Endometrium (tissue), 2 donors: ENCODE measurements around the gene KBTBD13.
"Not testable (repeated sequence)": the region's sequence is repeated elsewhere in the genome, so short reads cannot be mapped to it uniquely, and the experiment has no call there.

Source experiments
- FAIRE-seq: peaks from 2 replicates; lab custom pipeline; 2012; peaks lifted over from hg19 to GRCh38; lab: Jason Lieb, UNC
- donor health status: control.
- donor health status: control.

KBTBD13 gene

GRCh38 chr15:65069779-65070546 is 6.6 kb upstream of the KBTBD13 start:
- no peak for FAIRE-seq

GRCh38 chr15:65071381-65071811 is 5.2 kb upstream of the KBTBD13 start:
- no peak for FAIRE-seq

GRCh38 chr15:65072027-65072426 is 4.5 kb upstream of the KBTBD13 start:
- FAIRE-seq, result no peak

- no peak for FAIRE-seq
Measured at GRCh38 chr15:65072617-65073016, 3.9 kb upstream of the KBTBD13 start.

GRCh38 chr15:65074946-65075345 is 1.6 kb upstream of the KBTBD13 start:
- not testable (repeated sequence) for FAIRE-seq

DNA sequence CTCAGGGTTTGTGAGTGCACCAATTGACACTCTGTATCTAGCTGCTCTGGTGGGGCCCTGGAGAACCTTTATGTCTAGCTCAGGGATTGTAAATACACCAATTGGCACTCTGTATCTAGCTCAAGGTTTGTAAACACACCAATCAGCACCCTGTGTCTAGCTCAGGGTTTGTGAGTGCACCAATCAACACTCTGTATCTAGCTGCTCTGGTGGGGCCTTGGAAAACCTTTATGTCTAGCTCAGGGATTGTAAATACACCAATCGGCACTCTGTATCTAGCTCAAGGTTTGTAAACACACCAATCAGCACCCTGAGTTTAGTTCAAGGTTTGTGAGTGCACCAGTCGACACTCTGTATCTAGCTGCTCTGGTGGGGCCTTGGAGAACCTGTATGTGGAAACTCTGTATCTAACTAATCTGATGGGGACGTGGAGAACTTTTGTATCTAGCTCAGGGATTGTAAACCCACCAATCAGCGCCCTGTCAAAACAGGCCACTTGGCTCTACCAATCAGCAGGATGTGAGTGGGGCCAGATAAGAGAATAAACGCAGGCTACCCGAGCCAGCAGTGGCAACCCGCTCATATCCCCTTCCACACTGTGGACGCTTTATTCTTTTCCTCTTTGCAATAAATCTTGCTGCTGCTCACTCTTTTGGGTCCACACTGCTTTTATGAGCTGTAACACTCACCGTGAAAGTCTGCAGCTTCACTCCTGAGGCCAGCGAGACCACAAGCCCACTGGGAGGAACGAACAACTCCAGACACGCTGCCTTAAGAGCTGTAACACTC is 745 bp upstream of the KBTBD13 start:
- FAIRE-seq, result not testable (repeated sequence)

DNA sequence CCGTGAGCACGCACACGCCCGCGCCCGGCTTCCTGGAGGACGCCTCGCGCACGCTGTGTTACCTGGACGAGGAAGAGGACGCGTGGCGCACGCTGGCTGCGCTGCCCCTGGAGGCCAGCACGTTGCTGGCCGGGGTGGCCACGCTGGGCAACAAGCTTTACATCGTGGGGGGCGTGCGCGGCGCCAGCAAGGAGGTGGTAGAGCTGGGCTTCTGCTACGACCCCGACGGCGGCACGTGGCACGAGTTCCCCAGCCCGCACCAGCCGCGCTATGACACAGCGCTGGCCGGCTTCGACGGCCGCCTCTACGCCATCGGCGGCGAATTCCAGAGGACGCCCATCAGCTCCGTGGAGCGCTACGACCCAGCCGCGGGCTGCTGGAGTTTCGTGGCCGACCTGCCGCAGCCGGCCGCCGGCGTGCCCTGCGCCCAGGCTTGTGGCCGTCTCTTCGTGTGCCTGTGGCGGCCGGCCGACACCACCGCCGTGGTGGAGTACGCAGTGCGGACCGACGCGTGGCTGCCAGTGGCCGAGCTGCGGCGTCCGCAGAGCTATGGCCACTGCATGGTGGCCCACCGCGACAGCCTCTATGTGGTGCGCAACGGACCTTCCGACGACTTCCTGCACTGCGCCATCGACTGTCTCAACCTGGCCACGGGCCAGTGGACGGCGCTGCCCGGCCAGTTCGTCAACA is 890 bp downstream of the KBTBD13 start:
- no peak for FAIRE-seq

DNA sequence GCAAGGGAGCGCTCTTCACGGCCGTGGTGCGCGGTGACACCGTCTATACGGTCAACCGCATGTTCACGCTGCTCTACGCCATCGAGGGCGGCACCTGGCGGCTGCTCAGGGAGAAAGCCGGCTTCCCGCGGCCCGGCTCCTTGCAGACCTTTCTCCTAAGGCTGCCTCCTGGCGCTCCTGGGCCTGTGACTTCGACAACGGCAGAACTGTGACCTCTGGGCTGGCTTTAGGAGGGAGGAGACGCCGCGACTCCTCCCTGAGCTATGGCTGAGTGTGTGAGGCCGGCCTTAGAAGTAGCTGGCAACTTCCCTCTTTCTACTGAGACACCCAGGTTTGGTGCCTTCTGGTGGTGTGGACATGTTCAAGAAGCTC is 1.4 kb downstream of the KBTBD13 start:
- FAIRE-seq, result no peak

DNA sequence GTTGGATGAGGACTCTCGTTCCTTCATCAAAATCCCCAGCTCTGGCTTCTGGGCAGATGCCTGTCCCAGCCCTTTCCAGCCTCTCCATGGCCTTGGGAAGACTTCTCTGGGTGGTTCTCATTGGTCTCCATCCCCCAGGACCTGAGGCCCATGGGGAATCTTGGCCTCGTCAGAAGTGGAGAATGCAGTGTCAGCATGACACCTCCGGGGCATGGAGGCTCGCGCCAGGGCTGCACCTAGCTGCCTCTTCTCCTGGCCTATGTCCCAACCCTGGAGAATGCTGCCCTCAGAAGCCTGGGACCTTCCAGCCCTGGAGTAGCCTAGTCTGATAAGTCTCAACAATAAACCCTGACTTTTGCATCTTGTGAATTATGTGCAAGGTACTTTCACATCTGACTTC is 3.0 kb downstream of the KBTBD13 start:
- no peak for FAIRE-seq

DNA sequence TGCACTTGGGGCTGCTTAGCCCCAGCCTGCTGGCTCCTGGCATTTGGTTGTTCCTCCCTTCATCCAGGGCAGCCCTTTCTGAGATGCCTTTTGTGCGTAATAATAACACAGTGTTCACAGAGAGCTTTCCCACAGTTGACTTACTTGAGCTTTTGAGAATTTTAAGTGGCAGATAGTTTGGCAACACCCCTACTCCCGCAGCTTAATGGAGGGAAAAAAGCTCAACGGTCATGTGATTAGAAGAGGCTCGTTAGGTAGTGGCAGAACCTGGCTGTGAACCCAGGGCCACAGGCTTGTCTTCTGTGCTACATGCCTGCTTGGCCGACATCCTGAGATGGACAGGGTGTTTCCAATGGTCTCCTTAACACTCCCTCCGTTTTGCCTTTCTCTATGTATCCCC is 4.7 kb downstream of the KBTBD13 start:
- no peak for FAIRE-seq

DNA sequence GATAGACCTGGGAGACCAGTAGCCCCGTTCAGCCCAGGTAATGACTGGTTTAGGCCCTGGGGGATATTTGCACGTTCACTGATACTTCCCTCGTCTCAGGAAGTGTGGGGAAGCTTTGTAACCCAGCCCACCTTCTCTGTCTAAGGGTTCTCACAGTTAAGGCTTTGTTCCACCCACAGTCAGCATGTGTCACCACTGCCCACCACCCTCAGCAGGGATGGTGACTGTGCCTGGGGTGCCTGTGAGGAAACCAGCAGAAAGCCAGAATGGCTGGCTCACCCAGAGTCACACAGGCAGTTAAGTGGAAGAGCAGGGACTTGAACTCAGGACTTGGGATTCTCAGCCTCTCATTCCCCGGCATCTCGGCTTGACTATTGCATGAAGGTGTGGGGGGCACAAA is 5.2 kb downstream of the KBTBD13 start:
- no peak for FAIRE-seq

DNA sequence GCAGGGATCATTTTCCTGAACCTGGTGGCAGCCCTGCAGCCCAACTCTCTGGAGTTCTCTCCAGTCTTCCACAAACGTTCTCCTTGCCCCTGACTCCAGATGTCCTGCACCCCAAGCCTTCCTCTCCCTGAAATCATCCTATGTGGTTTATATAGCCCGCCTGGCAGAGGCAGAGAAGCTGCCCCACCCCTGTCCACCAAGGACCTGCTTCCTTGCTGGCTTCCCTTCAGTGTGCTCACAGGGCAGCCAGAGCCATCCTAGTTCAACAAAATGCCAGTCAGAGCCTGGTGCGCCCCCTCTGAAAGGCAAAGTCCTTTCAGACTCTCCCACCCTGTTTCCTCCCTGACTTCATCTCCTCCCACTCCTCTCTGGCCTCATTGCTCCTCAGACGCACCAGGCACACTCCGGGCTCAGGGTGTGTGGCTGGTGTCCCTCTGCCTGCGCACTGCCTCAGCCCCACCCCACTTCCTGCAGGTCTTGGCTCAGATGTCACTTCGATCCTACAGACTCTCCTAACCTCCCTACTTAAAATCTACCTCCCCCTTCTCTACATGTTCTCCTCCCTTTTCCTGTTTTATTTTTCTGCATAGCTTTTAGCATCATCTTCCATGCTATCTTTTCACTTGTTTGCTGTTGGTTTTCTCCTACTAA is 5.9 kb downstream of the KBTBD13 start:
- FAIRE-seq, result no peak

DNA sequence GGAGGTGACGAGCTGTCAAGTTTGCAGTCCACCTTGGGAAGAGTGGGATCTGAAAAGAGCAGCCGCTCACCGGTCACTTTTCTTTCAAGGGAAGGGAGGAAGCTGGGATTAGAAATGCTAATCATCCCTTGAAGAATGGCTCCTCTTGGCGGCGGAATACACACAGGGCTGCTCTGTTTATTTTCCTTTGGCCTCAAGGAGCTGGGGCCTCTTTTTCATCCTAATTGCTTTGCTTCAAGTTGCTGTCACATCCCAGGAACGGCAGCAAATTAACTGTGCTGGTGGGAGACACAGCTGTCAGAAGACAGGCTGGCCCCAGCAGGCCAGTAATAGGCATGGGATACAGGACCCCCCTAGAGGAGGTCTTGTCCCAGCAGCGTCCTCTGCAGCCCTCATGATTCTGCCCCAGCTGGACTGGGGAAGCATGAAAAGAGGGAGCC is 6.7 kb downstream of the KBTBD13 start:
- no peak for FAIRE-seq

DNA sequence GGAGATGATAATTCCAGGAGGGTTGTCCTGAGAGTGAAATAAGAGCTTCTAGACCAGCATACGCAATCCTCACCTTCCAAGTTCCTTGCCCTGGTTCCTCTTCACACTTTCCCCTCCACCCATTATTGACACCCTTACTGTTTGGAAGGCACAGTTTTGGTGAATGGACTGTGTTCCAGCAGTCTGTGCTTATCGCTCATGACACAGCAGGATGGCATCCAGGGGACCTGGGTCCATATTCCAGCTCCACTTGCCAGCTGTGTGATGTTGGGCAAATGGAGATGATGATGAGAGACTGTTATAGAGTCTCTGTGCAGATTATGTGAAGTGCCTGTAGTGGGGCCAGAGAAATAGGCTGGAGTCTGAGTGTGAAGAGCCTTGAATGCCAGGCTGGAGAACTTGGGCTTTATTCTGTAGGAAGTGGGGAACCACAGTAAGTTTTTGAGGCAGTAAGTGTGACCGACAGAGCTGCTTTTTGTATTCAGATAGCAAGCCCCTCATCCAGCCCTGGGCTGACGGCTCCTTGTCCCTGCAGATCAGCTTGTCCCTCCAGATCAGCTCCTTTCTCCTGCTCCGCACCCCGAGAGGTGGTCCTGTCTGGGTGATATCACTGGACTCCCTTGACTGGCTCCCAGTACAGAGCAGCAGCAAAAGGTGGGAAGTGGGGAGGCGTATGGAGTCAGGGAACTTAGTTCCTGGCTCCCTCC is 8.1 kb downstream of the KBTBD13 start:
- FAIRE-seq, result no peak

GRCh38 chr15:65085207-65085753 is 8.7 kb downstream of the KBTBD13 start:
- FAIRE-seq, result no peak

- no peak for FAIRE-seq
Measured at GRCh38 chr15:65085990-65086679, 9.6 kb downstream of the KBTBD13 start.

DNA sequence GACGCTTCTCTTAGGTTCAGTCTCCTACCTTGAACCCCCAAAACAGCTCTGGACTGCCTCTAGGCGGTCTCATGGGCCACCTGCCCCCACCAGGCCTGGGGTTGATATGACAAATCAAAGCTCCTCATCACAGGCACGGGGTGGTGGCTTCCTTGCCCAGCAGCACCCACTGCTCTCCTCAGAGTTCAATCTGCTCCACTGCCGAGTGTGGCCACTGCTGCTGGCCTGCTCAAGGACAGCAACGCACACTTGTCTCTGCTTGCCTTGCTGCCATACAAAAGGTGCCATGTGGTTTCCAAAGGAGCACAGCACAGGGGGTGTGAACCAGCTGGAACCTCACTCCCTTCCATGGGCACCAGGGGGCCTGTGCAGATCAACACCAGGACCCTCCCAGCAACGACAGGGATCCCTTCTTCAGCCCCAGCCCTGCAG is 10.2 kb downstream of the KBTBD13 start:
- FAIRE-seq, result no peak

GRCh38 chr15:65087411-65087810 is 10.9 kb downstream of the KBTBD13 start:
- no peak for FAIRE-seq

- FAIRE-seq, result no peak
Measured at GRCh38 chr15:65087873-65088642, 11.5 kb downstream of the KBTBD13 start.

DNA sequence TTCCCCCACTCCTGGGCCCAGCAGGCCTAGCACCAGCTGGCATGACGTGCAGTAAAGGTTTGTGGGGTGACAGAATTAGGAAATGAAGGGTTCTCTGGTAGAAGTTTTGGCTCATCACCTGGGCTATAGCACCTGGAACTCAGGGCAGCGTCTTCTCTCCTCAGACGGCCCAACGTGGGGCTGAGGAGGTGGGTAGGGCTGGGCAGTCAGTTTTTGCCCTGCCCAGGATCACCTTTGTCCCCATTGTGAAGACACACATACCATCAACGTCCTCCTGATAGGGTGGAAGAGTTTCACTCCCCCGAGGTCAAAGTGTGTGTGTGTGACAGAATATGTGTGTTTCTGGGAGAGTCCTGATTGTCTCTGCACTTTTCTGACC is 12.1 kb downstream of the KBTBD13 start:
- FAIRE-seq, result no peak
